Gastroesophageal sphincter (tissue), 4 donors: Measurements from ENCODE around the gene DPP6. TPM values are rescaled to one million over a fixed set of nuclear protein-coding genes. Genes with fewer than 3 reads are reported as not detected.

Source experiments
- ATAC-seq: fragments of 150-250 bp; one replicate; pipeline ENCODE4 v1.9.1; 2016; ENCODE audit warnings: mild to moderate bottlenecking, moderate library complexity
- H3K27ac ChIP-seq, 4 donors: fragments of 200-600 bp; sonication (generic) in 3 of 4; 1 replicate in 3 of 4; 2 replicates in 1 of 4; pipeline ENCODE4 v1.5.1; 2016 to 2019
- H3K27me3 ChIP-seq: fragments of 200-600 bp; sonication (generic); one replicate; pipeline ENCODE4 v1.5.1; 2019
- H3K36me3 ChIP-seq, 2 donors: fragments of 200-600 bp; sonication (generic); one replicate each; pipeline ENCODE4 v1.5.1; 2019; ENCODE audit warnings: control low read depth in 1 of 2
- H3K4me1 ChIP-seq, 3 donors: fragments of 200-600 bp; sonication (generic); 1 replicate in 2 of 3; 2 replicates in 1 of 3; pipeline ENCODE4 v1.5.1; 2016 to 2019; ENCODE audit warnings: control low read depth in 2 of 3
- H3K4me3 ChIP-seq, 2 donors: fragments of 200-600 bp; sonication (generic); one replicate each; pipeline ENCODE4 v1.5.1; 2019; ENCODE audit warnings: mild to moderate bottlenecking in 1 of 2, moderate library complexity in 1 of 2
- H3K9me3 ChIP-seq, 3 donors: fragments of 200-600 bp; sonication (generic); one replicate each; pipeline ENCODE4 v1.5.1; 2017 to 2019; ENCODE audit warnings: control low read depth in 2 of 3
- CTCF ChIP-seq, 4 experiments: fragments of 200-600 bp in 2 of 4; fragments of 450-650 bp in 2 of 4; sonication (generic) in 1 of 4; IDR thresholded peaks; one replicate each; pipeline ENCODE4 v1.5.1; 2017 to 2019; ENCODE audit warnings: antibody characterized with exemption in 4 of 4, mild to moderate bottlenecking in 2 of 4, moderate library complexity in 2 of 4
- EP300 ChIP-seq: sonication (generic); formaldehyde crosslinking; IDR thresholded peaks from one replicate; pipeline ENCODE4 v1.6.1; 2017; ENCODE audit warnings: antibody characterized with exemption, mild to moderate bottlenecking
- POLR2A ChIP-seq, 2 donors: fragments of 450-650 bp; IDR thresholded peaks; one replicate each; pipeline ENCODE4 v1.6.1; 2017; ENCODE audit warnings: antibody characterized with exemption in 2 of 2, mild to moderate bottlenecking in 2 of 2, moderate library complexity in 1 of 2
- POLR2AphosphoS5 ChIP-seq: sonication (generic); formaldehyde crosslinking; IDR thresholded peaks from one replicate; pipeline ENCODE4 v1.6.1; 2017; ENCODE audit warnings: antibody characterized with exemption
- WGBS, 2 donors: methylation state at CpG; one replicate each; pipeline ENCODE4 v1.1.5; 2018; ENCODE audit warnings: low coverage in 1 of 2; 5-methylcytosine and 5-hydroxymethylcytosine counted together
- total RNA-seq, 4 donors: library from RNA; depleted of rRNA; stranded (reverse); fragments of >200 nt; gene quantifications; one replicate each; pipeline ENCODE4 v1.1.0, GENCODE V29; 2016

The DPP6 gene
- total RNA-seq, 4 donors from 2014 or later, result 14.3 to 40.0 (median 23.1) TPM

- Histone ChIP-seq H3K27ac (no peak overlapping the region), H3K4me1 (no peaks in the 10 kb centered on the region), H3K4me3 (no peak overlapping the region), H3K36me3 (no peaks in the 10 kb centered on the region), H3K27me3 (no peaks in the 10 kb centered on the region), H3K9me3 (peaks cover 0 to 12% (median 0%) of the 10 kb centered on the region in 3 donors)
- 58 to 74% methylated on average over 3 of the region's 3 CpGs for WGBS, 2 donors
- ATAC-seq, result no peak
- TF ChIP-seq CTCF (IDR thresholded peaks at IDR 0.05) (no peak), POLR2AphosphoS5 (no peak), POLR2A (IDR thresholded peaks at IDR 0.05) (no peak), EP300 (no peak)
These were observed 581.4 kb downstream of the DPP6 start for GRCh38 chr7:154633641-154634040.

GRCh38 chr7:154638286-154638685, 586.1 kb downstream of the DPP6 start:
- H3K4me1 ChIP-seq, result no peaks in the 10 kb centered on the region
- H3K27me3 ChIP-seq, result no peaks in the 10 kb centered on the region
- H3K4me3 ChIP-seq, result no peak overlapping the region
- peaks cover 0 to 12% (median 0%) of the 10 kb centered on the region in 3 donors for H3K9me3 ChIP-seq
- TF ChIP-seq POLR2AphosphoS5 (no peak), POLR2A (IDR thresholded peaks at IDR 0.05) (no peak), CTCF (IDR thresholded peaks at IDR 0.05) (no peak), EP300 (no peak)
- no peak for ATAC-seq
- H3K27ac ChIP-seq, result no peak overlapping the region
- no peaks in the 10 kb centered on the region for H3K36me3 ChIP-seq
- WGBS, 2 donors, result 59% methylated on average over 5 to 8 of the region's 9 CpGs

GRCh38 chr7:154640266-154640865, 588.2 kb downstream of the DPP6 start:
- no peak overlapping the region for H3K27ac ChIP-seq
- ATAC-seq, result no peak
- no peak for TF ChIP-seq EP300
- no peak for TF ChIP-seq POLR2A (IDR thresholded peaks at IDR 0.05)
- TF ChIP-seq POLR2AphosphoS5, result no peak
- no peak for TF ChIP-seq CTCF (IDR thresholded peaks at IDR 0.05)
- no peaks in the 10 kb centered on the region for H3K4me1 ChIP-seq
- no peak overlapping the region for H3K4me3 ChIP-seq
- 47 to 66% methylated on average over 9 to 10 of the region's 10 CpGs for WGBS, 2 donors
- H3K36me3 ChIP-seq, result no peaks in the 10 kb centered on the region
- H3K27me3 ChIP-seq, result no peaks in the 10 kb centered on the region
- H3K9me3 ChIP-seq, result peaks cover 0 to 11% (median 0%) of the 10 kb centered on the region in 3 donors

GRCh38 chr7:154640917-154641316, 588.7 kb downstream of the DPP6 start:
- H3K4me1 ChIP-seq, result no peaks in the 10 kb centered on the region
- 29 to 83% methylated on average over 1 to 4 of the region's 4 CpGs for WGBS, 2 donors
- no peak overlapping the region for H3K4me3 ChIP-seq
- no peak for ATAC-seq
- no peak for TF ChIP-seq CTCF (IDR thresholded peaks at IDR 0.05)
- TF ChIP-seq POLR2AphosphoS5, result no peak
- TF ChIP-seq POLR2A (IDR thresholded peaks at IDR 0.05), result no peak
- peaks cover 0 to 6% (median 0%) of the 10 kb centered on the region in 3 donors for H3K9me3 ChIP-seq
- H3K36me3 ChIP-seq, result no peaks in the 10 kb centered on the region
- H3K27ac ChIP-seq, result no peak overlapping the region
- no peaks in the 10 kb centered on the region for H3K27me3 ChIP-seq

GRCh38 chr7:154644366-154644765, 592.2 kb downstream of the DPP6 start:
- Histone ChIP-seq H3K36me3 (no peaks in the 10 kb centered on the region), H3K9me3 (no peaks in the 10 kb centered on the region), H3K4me3 (no peak overlapping the region), H3K4me1 (no peaks in the 10 kb centered on the region), H3K27ac (no peak overlapping the region), H3K27me3 (no peaks in the 10 kb centered on the region)
- 70 to 73% methylated on average over 2 to 3 of the region's 3 CpGs for WGBS, 2 donors
- ATAC-seq, result no peak
- no peak for TF ChIP-seq POLR2A (IDR thresholded peaks at IDR 0.05)
- TF ChIP-seq POLR2AphosphoS5, result no peak
- TF ChIP-seq EP300, result no peak
- TF ChIP-seq CTCF (IDR thresholded peaks at IDR 0.05), result no peak
